HepG2 (cell line): Measurements from ENCODE around the gene AGXT. TPM values are rescaled to one million over a fixed set of nuclear protein-coding genes. Genes with fewer than 3 reads are reported as not detected.

Experiments
- ATF7-NPFF ChIP-seq: sonication (generic); formaldehyde crosslinking; IDR thresholded peaks from 2 replicates; pipeline ENCODE4 v1.8.1; 2023; ENCODE audit warnings: mild to moderate bottlenecking, low read depth, missing genetic modification reagents, moderate library complexity
- ELF3 ChIP-seq: IDR thresholded peaks from 2 replicates; pipeline ENCODE4 v1.6.1; 2016; ENCODE audit warnings: missing genetic modification reagents, missing compliant biosample characterization
- FOSL2 ChIP-seq: sonication (generic); formaldehyde crosslinking; IDR thresholded peaks from 2 replicates; pipeline ENCODE4 v1.4.0; 2020; ENCODE audit warnings: missing genetic modification reagents
- MXI1 ChIP-seq: IDR thresholded peaks from 3 replicates; pipeline ENCODE4 v1.6.1; 2012; ENCODE audit warnings: low read depth, low read length, inconsistent platforms, borderline replicate concordance
- NAIF1 ChIP-seq: sonication (generic); formaldehyde crosslinking; IDR thresholded peaks from 2 replicates; pipeline ENCODE4 v1.5.0; 2020; ENCODE audit warnings: mild to moderate bottlenecking, missing genetic modification reagents, borderline replicate concordance
- SMARCC2 ChIP-seq: fragments of 450-650 bp; IDR thresholded peaks from 2 replicates; pipeline ENCODE4 v1.6.1; 2017; ENCODE audit warnings: antibody characterized with exemption, mild to moderate bottlenecking
- SP5 ChIP-seq: IDR thresholded peaks from 2 replicates; pipeline ENCODE4 v1.6.1; 2016; ENCODE audit warnings: low read depth, borderline replicate concordance
- SSRP1 ChIP-seq: IDR thresholded peaks from 2 replicates; pipeline ENCODE4 v1.6.1; 2016; ENCODE audit warnings: control low read depth
- ZFP36L1 ChIP-seq: sonication (generic); formaldehyde crosslinking; IDR thresholded peaks from 2 replicates; pipeline ENCODE4 v1.8.0; 2022; ENCODE audit warnings: mild to moderate bottlenecking, missing genetic modification reagents, moderate library complexity
- ZNF263 ChIP-seq: sonication (generic); formaldehyde crosslinking; IDR thresholded peaks from 2 replicates; pipeline ENCODE4 v1.4.0; 2020; ENCODE audit warnings: missing genetic modification reagents
- ZNF44 ChIP-seq: sonication (generic); formaldehyde crosslinking; IDR thresholded peaks from 2 replicates; pipeline ENCODE4 v1.5.1; 2020; ENCODE audit warnings: mild to moderate bottlenecking, missing genetic modification reagents
- ZNF672 ChIP-seq: sonication (generic); formaldehyde crosslinking; IDR thresholded peaks from 2 replicates; pipeline ENCODE4 v1.8.1; 2022; ENCODE audit warnings: missing genetic modification reagents
- ZNF709 ChIP-seq: sonication (generic); formaldehyde crosslinking; IDR thresholded peaks from 2 replicates; pipeline ENCODE4 v1.5.0; 2020; ENCODE audit warnings: mild to moderate bottlenecking, missing genetic modification reagents
- ZSCAN9 ChIP-seq: IDR thresholded peaks from 2 replicates; pipeline ENCODE4 v1.6.1; 2016; ENCODE audit warnings: borderline replicate concordance
- polyA plus RNA-seq, 8 experiments: library from polyadenylated mRNA; depleted of rRNA in 3 of 8; stranded (reverse) in 7 of 8; unstranded in 1 of 8; fragments of >200 nt; fragmentation: Illumina TruSeq in 4 of 8; extraction: Trizol in 4 of 8; gene quantifications; 2 replicates each; pipeline versions ENCODE4 v1.2.1 to v1.2.3, GENCODE V29; 2011 to 2016; ENCODE audit warnings: low read depth in 4 of 8, missing spikeins in 1 of 8, mixed read lengths in 1 of 8; ENCODE audit not compliant: insufficient read depth in 1 of 8
- total RNA-seq, 5 experiments: library from RNA; depleted of rRNA; stranded (reverse); fragments of >200 nt; fragmentation: Illumina TruSeq; extraction: Trizol; gene quantifications; 2 replicates each; pipeline ENCODE4 v1.2.3, GENCODE V29; 2016; ENCODE audit warnings: low read depth in 1 of 5
- TF ChIP-seq, protein P1 (sequence below): sonication (generic); formaldehyde crosslinking; IDR thresholded peaks from 2 replicates; pipeline ENCODE4 v1.5.1; 2020; ENCODE audit warnings: mild to moderate bottlenecking, missing genetic modification reagents, borderline replicate concordance
- TF ChIP-seq, protein P2 (sequence below): IDR thresholded peaks from 2 replicates; pipeline ENCODE4 v1.6.1; 2016; ENCODE audit warnings: low read depth
- TF ChIP-seq, protein P3 (sequence below): IDR thresholded peaks from 2 replicates; pipeline ENCODE4 v1.6.1; 2016
- TF ChIP-seq, protein P4 (sequence below): sonication (generic); formaldehyde crosslinking; IDR thresholded peaks from 2 replicates; pipeline ENCODE4 v1.5.0; 2020; ENCODE audit warnings: missing genetic modification reagents

The AGXT gene
- total and polyA plus RNA-seq, 2 of the 13 experiments (the other 11 are each of a cell fraction or from before 2014, with no cell fraction given): 41.9 to 96.1 TPM

DNA sequence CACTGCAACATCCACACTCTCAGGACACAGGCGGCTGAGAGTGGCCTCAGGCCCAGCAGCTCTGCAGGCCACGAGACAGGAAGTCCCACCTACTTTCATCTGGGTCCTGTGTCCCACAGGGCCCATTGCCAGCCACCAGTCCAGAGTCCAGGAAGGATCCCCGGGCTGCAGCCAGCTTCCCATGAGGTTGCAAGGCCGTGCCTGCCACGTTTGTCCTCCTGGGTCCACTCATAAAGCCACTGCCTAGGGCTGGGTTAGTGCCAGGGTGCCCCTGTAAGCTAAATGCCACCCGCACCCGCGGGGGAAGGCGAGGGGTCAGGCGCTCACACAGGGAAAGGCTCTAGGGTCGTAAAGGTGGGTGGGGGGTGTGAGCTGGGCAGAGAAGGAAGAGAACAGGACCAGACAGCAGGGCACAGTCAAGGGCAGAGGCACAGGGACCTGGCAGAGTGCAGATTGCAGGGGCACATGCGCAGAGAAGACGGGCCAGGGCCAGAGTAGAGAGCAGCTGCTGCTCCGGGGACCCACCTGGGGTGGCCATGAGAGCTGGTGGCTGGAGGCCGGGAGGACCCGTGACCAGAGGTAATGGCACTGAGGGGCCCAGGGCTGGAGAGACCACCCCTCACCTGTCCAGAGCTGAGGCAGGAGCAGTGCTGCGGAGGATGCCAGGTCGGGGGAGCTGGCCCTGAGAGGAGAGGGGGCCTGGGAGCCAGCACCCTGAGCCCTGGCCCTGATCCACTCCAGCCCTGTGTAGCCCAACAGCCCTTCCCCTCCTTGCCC is 8.0 kb downstream of the AGXT start (continued):
- TF ChIP-seq SSRP1 (CRISPR knock-in tag): 0 out of 2 replicates have a peak, but pooled peaks have one; percentile 79
- TF ChIP-seq ZNF709 (CRISPR knock-in tag): peak; percentile 87
- TF ChIP-seq ATF7-NPFF: peak; percentile 63; the same call in 1 of the 2 replicates
- peak; percentile 69; the same call in 1 of the 2 replicates for TF ChIP-seq ZNF44 (CRISPR knock-in tag)
- TF ChIP-seq, protein P1, sequence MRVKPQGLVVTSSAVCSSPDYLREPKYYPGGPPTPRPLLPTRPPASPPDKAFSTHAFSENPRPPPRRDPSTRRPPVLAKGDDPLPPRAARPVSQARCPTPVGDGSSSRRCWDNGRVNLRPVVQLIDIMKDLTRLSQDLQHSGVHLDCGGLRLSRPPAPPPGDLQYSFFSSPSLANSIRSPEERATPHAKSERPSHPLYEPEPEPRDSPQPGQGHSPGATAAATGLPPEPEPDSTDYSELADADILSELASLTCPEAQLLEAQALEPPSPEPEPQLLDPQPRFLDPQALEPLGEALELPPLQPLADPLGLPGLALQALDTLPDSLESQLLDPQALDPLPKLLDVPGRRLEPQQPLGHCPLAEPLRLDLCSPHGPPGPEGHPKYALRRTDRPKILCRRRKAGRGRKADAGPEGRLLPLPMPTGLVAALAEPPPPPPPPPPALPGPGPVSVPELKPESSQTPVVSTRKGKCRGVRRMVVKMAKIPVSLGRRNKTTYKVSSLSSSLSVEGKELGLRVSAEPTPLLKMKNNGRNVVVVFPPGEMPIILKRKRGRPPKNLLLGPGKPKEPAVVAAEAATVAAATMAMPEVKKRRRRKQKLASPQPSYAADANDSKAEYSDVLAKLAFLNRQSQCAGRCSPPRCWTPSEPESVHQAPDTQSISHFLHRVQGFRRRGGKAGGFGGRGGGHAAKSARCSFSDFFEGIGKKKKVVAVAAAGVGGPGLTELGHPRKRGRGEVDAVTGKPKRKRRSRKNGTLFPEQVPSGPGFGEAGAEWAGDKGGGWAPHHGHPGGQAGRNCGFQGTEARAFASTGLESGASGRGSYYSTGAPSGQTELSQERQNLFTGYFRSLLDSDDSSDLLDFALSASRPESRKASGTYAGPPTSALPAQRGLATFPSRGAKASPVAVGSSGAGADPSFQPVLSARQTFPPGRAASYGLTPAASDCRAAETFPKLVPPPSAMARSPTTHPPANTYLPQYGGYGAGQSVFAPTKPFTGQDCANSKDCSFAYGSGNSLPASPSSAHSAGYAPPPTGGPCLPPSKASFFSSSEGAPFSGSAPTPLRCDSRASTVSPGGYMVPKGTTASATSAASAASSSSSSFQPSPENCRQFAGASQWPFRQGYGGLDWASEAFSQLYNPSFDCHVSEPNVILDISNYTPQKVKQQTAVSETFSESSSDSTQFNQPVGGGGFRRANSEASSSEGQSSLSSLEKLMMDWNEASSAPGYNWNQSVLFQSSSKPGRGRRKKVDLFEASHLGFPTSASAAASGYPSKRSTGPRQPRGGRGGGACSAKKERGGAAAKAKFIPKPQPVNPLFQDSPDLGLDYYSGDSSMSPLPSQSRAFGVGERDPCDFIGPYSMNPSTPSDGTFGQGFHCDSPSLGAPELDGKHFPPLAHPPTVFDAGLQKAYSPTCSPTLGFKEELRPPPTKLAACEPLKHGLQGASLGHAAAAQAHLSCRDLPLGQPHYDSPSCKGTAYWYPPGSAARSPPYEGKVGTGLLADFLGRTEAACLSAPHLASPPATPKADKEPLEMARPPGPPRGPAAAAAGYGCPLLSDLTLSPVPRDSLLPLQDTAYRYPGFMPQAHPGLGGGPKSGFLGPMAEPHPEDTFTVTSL (CRISPR knock-in tag): peak; percentile 69; the same call in 1 of the 2 replicates
- TF ChIP-seq, protein P2, sequence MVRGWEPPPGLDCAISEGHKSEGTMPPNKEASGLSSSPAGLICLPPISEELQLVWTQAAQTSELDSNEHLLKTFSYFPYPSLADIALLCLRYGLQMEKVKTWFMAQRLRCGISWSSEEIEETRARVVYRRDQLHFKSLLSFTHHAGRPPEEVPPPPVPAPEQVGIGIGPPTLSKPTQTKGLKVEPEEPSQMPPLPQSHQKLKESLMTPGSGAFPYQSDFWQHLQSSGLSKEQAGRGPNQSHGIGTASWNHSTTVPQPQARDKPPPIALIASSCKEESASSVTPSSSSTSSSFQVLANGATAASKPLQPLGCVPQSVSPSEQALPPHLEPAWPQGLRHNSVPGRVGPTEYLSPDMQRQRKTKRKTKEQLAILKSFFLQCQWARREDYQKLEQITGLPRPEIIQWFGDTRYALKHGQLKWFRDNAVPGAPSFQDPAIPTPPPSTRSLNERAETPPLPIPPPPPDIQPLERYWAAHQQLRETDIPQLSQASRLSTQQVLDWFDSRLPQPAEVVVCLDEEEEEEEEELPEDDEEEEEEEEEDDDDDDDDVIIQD: peak; percentile 58
- TF ChIP-seq, protein P3, sequence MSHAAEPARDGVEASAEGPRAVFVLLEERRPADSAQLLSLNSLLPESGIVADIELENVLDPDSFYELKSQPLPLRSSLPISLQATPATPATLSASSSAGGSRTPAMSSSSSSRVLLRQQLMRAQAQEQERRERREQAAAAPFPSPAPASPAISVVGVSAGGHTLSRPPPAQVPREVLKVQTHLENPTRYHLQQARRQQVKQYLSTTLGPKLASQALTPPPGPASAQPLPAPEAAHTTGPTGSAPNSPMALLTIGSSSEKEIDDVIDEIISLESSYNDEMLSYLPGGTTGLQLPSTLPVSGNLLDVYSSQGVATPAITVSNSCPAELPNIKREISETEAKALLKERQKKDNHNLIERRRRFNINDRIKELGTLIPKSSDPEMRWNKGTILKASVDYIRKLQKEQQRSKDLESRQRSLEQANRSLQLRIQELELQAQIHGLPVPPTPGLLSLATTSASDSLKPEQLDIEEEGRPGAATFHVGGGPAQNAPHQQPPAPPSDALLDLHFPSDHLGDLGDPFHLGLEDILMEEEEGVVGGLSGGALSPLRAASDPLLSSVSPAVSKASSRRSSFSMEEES (CRISPR knock-in tag): peak; percentile 96
- TF ChIP-seq, protein P4, sequence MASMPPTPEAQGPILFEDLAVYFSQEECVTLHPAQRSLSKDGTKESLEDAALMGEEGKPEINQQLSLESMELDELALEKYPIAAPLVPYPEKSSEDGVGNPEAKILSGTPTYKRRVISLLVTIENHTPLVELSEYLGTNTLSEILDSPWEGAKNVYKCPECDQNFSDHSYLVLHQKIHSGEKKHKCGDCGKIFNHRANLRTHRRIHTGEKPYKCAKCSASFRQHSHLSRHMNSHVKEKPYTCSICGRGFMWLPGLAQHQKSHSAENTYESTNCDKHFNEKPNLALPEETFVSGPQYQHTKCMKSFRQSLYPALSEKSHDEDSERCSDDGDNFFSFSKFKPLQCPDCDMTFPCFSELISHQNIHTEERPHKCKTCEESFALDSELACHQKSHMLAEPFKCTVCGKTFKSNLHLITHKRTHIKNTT (CRISPR knock-in tag): no peak
- TF ChIP-seq ZNF672 (CRISPR knock-in tag): no peak
- TF ChIP-seq SMARCC2: no peak
- peak; percentile 89; the same call in 1 of the 2 replicates for TF ChIP-seq ZSCAN9 (CRISPR knock-in tag)
- TF ChIP-seq MXI1: peak; percentile 92; the same call in 1 of the 3 replicates
- TF ChIP-seq NAIF1 (CRISPR knock-in tag): no peak
- TF ChIP-seq SP5 (CRISPR knock-in tag): peak; percentile 89
- TF ChIP-seq ELF3 (CRISPR knock-in tag): peak; percentile 95
- peak; percentile 57 for TF ChIP-seq FOSL2
- peak; percentile 89 for TF ChIP-seq ZFP36L1 (CRISPR knock-in tag)
- TF ChIP-seq ZNF263 (CRISPR knock-in tag): peak; percentile 85
